ENCODE measurements around the gene NAV3. TPM values are rescaled to one million over a fixed set of nuclear protein-coding genes. Genes with fewer than 3 reads are reported as not detected.
"Not testable (repeated sequence)": the region's sequence is repeated elsewhere in the genome, so short reads cannot be mapped to it uniquely, and the experiment has no call there.

The NAV3 gene
- total RNA-seq, 3 donors from 2014 or later: 0.08 to 0.29 TPM; not detected in 1

DNA sequence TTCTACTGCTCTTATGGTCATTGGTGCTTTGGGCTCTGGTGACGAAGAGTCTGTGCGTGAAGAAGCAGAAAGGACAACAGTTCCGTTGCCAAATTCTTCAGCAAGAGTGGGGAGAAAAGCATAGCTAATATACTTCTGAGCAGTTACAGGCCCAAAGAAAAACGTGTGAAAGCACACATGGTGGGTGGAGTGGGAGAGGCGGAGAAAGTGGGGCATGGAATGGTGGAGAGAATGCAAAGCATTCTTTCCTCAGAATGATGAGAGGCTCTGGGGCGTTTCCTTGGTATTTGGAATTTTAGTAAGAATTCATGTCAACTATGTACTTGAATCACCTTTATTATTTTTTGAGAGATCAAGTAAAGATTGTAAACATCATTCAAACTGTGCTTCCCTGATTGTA is 396.1 kb downstream of the NAV3 start:
- no peaks in the 10 kb centered on the region for H3K36me3 Mint-ChIP-seq (ENCODE audit: insufficient read depth)
- peaks cover 4% of the 10 kb centered on the region for H3K9me3 Mint-ChIP-seq
- no peaks in the 10 kb centered on the region for H3K4me1 Mint-ChIP-seq (ENCODE audit: low read depth)
- H3K27me3 Mint-ChIP-seq (ENCODE audit: low read depth): no peaks in the 10 kb centered on the region
- no peak for ATAC-seq
- no peak overlapping the region for H3K4me3 Mint-ChIP-seq
- DNase-seq: no peak

DNA sequence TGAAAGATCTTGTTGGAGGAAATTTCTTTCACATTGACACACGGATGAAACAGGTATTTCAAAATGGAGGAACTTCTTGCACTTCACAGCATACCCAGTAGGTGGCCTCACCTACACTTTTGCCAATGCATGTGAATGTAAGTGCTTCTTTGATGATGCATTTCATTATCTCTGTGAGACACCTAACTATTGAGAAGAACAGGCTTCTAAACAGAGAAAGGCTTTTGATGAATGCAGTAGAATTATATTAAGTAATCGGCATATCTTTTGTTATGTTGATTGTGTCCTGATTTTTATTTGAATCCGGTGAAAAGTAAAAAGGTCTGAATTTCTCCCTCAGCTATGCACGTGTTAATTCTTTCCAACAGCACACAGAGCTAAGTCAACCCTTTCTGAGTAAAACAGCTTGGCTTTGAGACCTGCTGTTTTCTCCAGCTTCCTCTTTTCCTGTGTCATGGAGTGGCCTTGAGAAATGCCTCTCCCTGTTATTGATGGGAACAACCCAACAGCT is 399.0 kb downstream of the NAV3 start:
- H3K36me3 Mint-ChIP-seq (ENCODE audit: insufficient read depth): no peaks in the 10 kb centered on the region
- DNase-seq: no peak
- no peaks in the 10 kb centered on the region for H3K27me3 Mint-ChIP-seq (ENCODE audit: low read depth)
- H3K4me1 Mint-ChIP-seq (ENCODE audit: low read depth): no peaks in the 10 kb centered on the region
- H3K4me3 Mint-ChIP-seq: no peak overlapping the region
- no peak for ATAC-seq
- H3K9me3 Mint-ChIP-seq: peaks cover 4% of the 10 kb centered on the region

DNA sequence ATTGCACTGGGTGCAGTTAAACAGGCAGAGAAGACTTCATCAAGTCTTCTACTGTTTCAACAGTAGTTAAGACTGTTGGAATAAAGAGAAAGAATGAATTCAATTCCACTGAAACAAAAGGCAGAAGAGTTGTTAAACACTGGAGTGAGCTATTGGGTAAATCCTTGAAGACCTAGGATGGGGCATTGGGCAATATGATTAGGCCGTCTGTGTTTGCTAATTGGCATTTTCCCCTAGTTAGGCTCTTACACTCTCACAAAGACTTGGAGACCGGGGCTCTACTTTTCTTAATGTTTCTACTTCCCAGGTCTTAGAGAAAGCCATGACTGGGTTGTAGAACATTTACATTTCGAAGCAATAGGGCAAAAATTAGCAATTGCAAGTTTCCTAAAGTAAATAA is 402.1 kb downstream of the NAV3 start:
- Mint-ChIP-seq H3K27me3 (ENCODE audit: low read depth) (no peaks in the 10 kb centered on the region), H3K9me3 (peaks cover 4% of the 10 kb centered on the region), H3K36me3 (ENCODE audit: insufficient read depth) (no peaks in the 10 kb centered on the region), H3K4me1 (ENCODE audit: low read depth) (no peaks in the 10 kb centered on the region), H3K4me3 (no peak overlapping the region)
- no peak for ATAC-seq
- no peak for DNase-seq

DNA sequence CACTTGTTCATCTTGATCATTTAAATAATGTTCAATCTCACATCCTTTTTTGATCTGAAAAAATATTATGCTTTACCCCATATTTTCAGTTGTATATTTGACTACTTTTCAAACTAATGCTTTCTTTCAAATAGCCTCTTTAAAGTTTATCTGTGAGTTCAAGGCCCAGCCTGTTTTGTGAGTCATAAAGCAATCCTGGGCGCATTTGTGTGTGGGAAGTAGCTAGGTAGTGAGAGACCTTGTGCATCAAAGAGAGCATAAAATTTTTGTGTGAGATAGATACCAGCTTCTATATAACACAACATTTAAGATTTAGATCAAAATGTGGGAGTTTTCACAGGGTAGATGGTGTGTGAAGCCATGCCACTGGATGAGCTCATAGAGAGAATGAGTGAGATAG is 405.6 kb downstream of the NAV3 start:
- no peaks in the 10 kb centered on the region for H3K4me1 Mint-ChIP-seq (ENCODE audit: low read depth)
- ATAC-seq: no peak
- H3K9me3 Mint-ChIP-seq: peaks cover 3% of the 10 kb centered on the region
- no peaks in the 10 kb centered on the region for H3K27me3 Mint-ChIP-seq (ENCODE audit: low read depth)
- no peaks in the 10 kb centered on the region for H3K36me3 Mint-ChIP-seq (ENCODE audit: insufficient read depth)
- DNase-seq: no peak
- no peak overlapping the region for H3K4me3 Mint-ChIP-seq

GRCh38 chr12:78239544-78239943 is 408.9 kb downstream of the NAV3 start:
- H3K36me3 Mint-ChIP-seq (ENCODE audit: insufficient read depth): no peaks in the 10 kb centered on the region
- H3K9me3 Mint-ChIP-seq: peaks cover 10% of the 10 kb centered on the region
- no peak for ATAC-seq
- DNase-seq: no peak
- H3K4me3 Mint-ChIP-seq: no peak overlapping the region
- H3K27me3 Mint-ChIP-seq (ENCODE audit: low read depth): no peaks in the 10 kb centered on the region
- no peaks in the 10 kb centered on the region for H3K4me1 Mint-ChIP-seq (ENCODE audit: low read depth)

DNA sequence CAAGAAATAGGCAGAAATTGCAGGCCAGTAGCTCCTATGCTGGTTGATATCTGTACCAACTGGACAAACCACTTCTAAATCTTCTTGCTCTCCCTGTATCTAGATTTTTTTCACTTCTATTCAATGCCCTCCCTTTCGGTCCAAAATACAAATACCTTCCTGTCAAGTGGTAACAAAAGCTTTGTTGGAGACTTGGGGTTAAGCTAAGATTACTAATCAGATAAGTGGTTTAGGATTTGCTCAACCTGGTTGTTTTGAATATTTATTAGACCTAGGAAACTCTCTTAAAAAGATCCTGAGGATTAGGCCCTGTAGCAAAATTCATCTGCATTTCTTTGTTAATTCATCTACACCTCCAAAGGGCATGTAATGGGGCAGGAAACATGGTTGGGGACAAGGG is 410.1 kb downstream of the NAV3 start:
- no peak for ATAC-seq
- no peak overlapping the region for H3K4me3 Mint-ChIP-seq
- H3K9me3 Mint-ChIP-seq: peaks cover 11% of the 10 kb centered on the region
- H3K27me3 Mint-ChIP-seq (ENCODE audit: low read depth): no peaks in the 10 kb centered on the region
- no peaks in the 10 kb centered on the region for H3K36me3 Mint-ChIP-seq (ENCODE audit: insufficient read depth)
- no peak for DNase-seq
- H3K4me1 Mint-ChIP-seq (ENCODE audit: low read depth): no peaks in the 10 kb centered on the region

GRCh38 chr12:78241446-78241845 is 410.8 kb downstream of the NAV3 start:
- H3K4me1 Mint-ChIP-seq (ENCODE audit: low read depth): no peaks in the 10 kb centered on the region
- no peaks in the 10 kb centered on the region for H3K36me3 Mint-ChIP-seq (ENCODE audit: insufficient read depth)
- peaks cover 16% of the 10 kb centered on the region for H3K9me3 Mint-ChIP-seq
- no peak for DNase-seq
- no peaks in the 10 kb centered on the region for H3K27me3 Mint-ChIP-seq (ENCODE audit: low read depth)
- H3K4me3 Mint-ChIP-seq: no peak overlapping the region
- ATAC-seq: no peak

DNA sequence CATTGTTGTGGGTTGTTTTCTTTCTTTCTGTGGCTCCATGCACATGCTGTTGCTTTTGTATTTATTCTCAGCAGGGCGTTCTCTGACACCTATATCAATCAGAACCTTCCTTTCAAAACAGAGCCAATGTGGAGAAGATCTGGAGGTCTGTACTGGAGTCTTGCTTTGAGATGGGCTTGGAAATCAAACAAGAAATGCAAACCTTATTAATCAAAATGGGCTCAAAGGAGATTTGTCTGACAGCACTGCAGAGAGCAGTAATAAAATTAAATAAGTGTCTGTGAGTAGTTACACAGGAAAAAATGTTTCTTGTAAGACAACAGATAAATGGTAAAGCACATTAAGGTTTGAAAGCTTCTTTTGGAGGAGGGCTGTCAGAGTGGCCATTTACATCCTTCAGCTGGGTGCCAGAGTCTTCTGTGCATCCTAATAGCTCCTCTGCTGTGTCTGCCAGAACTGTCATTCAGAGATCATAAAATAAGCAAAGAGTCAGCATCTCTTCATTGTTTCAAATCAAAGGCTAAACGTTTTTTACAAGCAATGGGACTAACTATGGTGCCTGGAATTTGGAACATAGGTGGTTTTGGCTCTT is 414.3 kb downstream of the NAV3 start:
- Mint-ChIP-seq H3K4me3 (no peak overlapping the region), H3K9me3 (peaks cover 21% of the 10 kb centered on the region), H3K4me1 (ENCODE audit: low read depth) (no peaks in the 10 kb centered on the region), H3K36me3 (ENCODE audit: insufficient read depth) (no peaks in the 10 kb centered on the region), H3K27me3 (ENCODE audit: low read depth) (no peaks in the 10 kb centered on the region)
- DNase-seq: no peak
- no peak for ATAC-seq

- no peak overlapping the region for H3K4me3 Mint-ChIP-seq
- DNase-seq (no peak), ATAC-seq (no peak)
- no peaks in the 10 kb centered on the region for H3K27me3 Mint-ChIP-seq (ENCODE audit: low read depth)
- H3K36me3 Mint-ChIP-seq (ENCODE audit: insufficient read depth): no peaks in the 10 kb centered on the region
- H3K4me1 Mint-ChIP-seq (ENCODE audit: low read depth): no peaks in the 10 kb centered on the region
- H3K9me3 Mint-ChIP-seq: peaks cover 18% of the 10 kb centered on the region
Observed at GRCh38 chr12:78248321-78248720, 417.6 kb downstream of the NAV3 start.

DNA sequence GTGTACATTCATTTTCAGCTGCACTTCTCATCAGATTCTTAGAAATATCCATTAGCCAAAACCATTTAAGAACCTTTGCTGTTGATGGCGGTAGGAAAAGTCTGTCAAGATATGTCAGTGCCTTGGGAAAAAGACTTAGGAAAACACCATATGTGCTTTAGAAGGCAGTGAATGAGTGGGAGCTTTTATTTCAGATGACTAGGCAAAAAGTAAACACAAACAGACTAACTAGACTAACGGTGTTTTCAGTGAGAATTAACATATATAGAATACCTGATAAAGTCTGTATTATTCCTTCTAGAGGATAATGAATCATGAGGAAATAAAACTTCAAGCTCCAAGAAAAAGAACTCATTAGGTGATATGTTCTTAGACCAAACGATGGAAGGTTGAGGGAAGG is 418.9 kb downstream of the NAV3 start:
- H3K27me3 Mint-ChIP-seq (ENCODE audit: low read depth): no peaks in the 10 kb centered on the region
- no peak for ATAC-seq
- DNase-seq: no peak
- no peaks in the 10 kb centered on the region for H3K36me3 Mint-ChIP-seq (ENCODE audit: insufficient read depth)
- H3K4me3 Mint-ChIP-seq: no peak overlapping the region
- no peaks in the 10 kb centered on the region for H3K4me1 Mint-ChIP-seq (ENCODE audit: low read depth)
- peaks cover 17% of the 10 kb centered on the region for H3K9me3 Mint-ChIP-seq

DNA sequence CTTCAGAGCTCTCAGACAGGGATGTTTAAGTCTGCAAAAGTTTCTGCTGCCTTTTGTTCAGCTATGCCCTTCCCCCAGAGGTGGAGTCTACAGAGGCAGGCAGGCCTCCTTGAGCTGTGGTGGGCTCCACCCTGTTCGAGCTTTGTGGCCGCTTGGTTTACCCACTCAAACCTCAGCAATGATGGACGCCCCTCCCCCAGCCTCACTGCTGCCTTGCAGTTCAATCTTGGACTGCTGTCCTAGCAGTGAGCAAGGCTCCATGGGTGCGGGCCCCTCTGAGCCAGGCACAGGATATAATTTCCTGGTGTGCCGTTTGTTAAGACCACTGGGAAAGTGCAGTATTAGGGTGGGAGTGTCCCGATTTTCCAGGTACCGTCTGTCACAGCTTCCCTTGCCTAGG is 427.0 kb downstream of the NAV3 start:
- not testable (repeated sequence) for H3K4me3 Mint-ChIP-seq; H3K36me3 Mint-ChIP-seq (ENCODE audit: insufficient read depth); H3K4me1 Mint-ChIP-seq (ENCODE audit: low read depth); ATAC-seq; DNase-seq; H3K27me3 Mint-ChIP-seq (ENCODE audit: low read depth)
- H3K9me3 Mint-ChIP-seq: peaks cover 18% of the 10 kb centered on the region

DNA sequence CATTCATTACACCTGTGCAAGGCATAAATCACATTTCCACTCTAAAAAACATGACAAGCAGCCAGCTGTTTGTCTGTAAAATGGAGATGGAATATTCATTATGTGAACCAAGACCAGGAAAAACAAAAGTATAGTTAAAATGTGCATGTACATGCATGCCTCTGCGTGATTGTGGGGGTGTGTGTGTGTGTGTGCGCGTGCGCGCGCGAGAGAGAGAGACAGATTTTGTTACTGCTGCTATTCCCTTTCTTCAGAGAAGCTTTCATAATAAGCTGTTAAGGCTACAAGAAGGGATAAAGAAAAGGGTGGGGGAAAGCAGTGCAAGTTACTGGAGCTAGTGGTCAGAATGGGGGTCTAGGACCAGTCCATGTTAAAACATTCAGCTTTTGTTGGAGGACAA is 430.3 kb downstream of the NAV3 start:
- DNase-seq (no peak), ATAC-seq (no peak)
- Mint-ChIP-seq H3K9me3 (peaks cover 8% of the 10 kb centered on the region), H3K27me3 (ENCODE audit: low read depth) (no peaks in the 10 kb centered on the region), H3K4me1 (ENCODE audit: low read depth) (no peaks in the 10 kb centered on the region), H3K36me3 (ENCODE audit: insufficient read depth) (no peaks in the 10 kb centered on the region), H3K4me3 (no peak overlapping the region)

DNA sequence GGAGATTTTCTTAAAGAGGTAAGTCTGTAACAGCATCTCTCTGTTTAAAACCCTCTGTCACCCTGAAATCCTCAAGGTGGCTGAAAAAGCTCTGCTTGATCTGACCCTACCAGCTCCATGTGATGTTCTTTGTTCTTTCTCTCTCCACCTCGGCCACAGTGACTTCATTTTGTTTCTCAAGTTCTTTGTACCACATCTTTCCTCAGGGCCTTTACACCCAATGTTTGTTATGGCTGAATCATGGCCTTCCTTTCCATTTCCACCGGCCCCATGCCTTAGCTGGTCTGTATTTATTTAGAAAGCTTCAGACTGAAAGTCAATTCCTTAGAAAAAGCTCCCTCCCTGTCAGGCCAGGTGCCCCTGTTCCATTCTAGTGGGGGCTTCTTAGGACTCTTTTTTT is 431.2 kb downstream of the NAV3 start:
- Mint-ChIP-seq H3K27me3 (ENCODE audit: low read depth) (no peaks in the 10 kb centered on the region), H3K36me3 (ENCODE audit: insufficient read depth) (no peaks in the 10 kb centered on the region), H3K4me1 (ENCODE audit: low read depth) (no peaks in the 10 kb centered on the region), H3K9me3 (peaks cover 8% of the 10 kb centered on the region), H3K4me3 (no peak overlapping the region)
- ATAC-seq (no peak), DNase-seq (no peak)
